Epithelial cell of proximal tubule (primary cell): Measurements from ENCODE around the gene CCDC178. TPM values are rescaled to one million over a fixed set of nuclear protein-coding genes. Genes with fewer than 3 reads are reported as not detected.
"Not testable (repeated sequence)": the region's sequence is repeated elsewhere in the genome, so short reads cannot be mapped to it uniquely, and the experiment has no call there.

Experiments
- DNase-seq: peaks from one replicate; pipeline ENCODE4 v3.0.0-alpha.2; 2011; ENCODE audit warnings: low read depth
- H3K4me3 ChIP-seq: 2 replicates; pipeline ENCODE4 v1.5.1; 2011; ENCODE audit warnings: low read depth, mild to moderate bottlenecking, low read length
- CTCF ChIP-seq: conservative IDR thresholded peaks from 2 replicates; pipeline ENCODE4 v1.5.1; 2012; ENCODE audit warnings: low read depth, mild to moderate bottlenecking, low read length
- total RNA-seq: library from RNA; depleted of rRNA; stranded (reverse); fragments of >200 nt; gene quantifications from 2 replicates; pipeline ENCODE4 v1.2.3, GENCODE V29; 2015

CCDC178 gene
- total RNA-seq, 1 donor from 2014 or later = not detected

DNA sequence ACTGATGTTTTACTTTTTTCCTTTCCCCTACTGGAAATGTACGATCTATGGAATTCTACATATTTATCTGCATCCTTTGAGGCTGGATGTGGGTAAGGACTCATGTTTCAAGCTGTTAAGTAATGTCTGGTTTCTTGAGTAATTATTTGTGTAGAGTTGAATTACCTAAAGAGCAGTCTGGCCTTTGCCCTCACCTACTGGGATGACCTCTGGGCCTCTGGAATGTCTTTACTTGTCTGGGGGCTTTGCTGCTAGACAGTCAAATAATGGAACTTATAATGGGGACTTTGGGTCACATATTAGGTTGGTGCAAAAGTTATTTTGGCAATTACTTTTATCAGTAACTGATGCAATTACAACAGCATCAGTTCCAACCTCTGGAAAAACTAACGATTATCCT is 244.7 kb downstream of the CCDC178 start:
- no peak for TF ChIP-seq CTCF
- H3K4me3 ChIP-seq = no peak overlapping the region
- no peak for DNase-seq

GRCh38 chr18:33194793-33195192 is 245.7 kb downstream of the CCDC178 start:
- no peak for DNase-seq
- H3K4me3 ChIP-seq = no peak overlapping the region
- TF ChIP-seq CTCF = no peak

DNA sequence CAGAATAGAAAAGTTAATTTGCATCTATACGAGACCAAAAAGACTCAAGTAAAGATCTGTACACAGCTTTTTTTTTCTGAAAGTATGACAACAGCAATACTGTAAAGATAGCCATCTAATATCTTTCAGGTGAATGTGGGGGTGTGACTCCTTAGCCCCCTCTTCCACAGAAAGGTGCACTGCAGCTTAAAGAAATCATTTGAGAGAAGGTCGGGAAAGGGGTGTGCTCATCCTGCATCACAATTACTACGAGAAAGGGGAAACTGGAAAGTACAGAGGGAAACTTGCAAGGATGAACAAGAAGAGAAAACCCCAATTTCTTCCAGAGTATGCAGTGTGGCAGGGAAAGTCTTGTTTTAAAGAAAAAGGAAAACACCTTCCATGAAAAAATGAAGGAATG is 255.6 kb downstream of the CCDC178 start:
- peak; percentile 36 for TF ChIP-seq CTCF
- no peak for DNase-seq
- no peak overlapping the region for H3K4me3 ChIP-seq

DNA sequence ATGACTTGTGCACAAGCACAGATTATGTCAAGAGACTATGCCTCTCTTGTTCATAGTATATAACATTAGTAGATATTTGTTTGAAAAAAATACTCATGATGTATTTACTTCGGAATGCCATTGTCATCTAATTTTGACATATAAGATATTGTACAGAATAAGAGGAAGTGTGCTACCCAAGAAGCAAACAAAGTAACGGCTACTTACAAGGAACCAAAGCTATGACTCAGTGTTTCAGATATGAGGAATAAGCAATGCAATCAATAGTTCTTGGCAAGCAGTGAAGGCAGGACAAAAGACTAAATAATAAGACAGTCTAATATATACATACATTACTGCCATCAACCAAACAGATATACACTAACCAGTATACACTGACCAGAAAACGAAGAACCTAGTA is 256.3 kb downstream of the CCDC178 start:
- no peak for DNase-seq
- no peak overlapping the region for H3K4me3 ChIP-seq
- TF ChIP-seq CTCF = no peak

- DNase-seq = no peak
- no peak overlapping the region for H3K4me3 ChIP-seq
- TF ChIP-seq CTCF = no peak
Observed at GRCh38 chr18:33183136-33183535, 257.4 kb downstream of the CCDC178 start.

GRCh38 chr18:33181016-33181415 is 259.5 kb downstream of the CCDC178 start:
- TF ChIP-seq CTCF = no peak
- no peak overlapping the region for H3K4me3 ChIP-seq
- no peak for DNase-seq

GRCh38 chr18:33169218-33169617 is 271.3 kb downstream of the CCDC178 start:
- DNase-seq = no peak
- no peak for TF ChIP-seq CTCF
- no peak overlapping the region for H3K4me3 ChIP-seq

DNA sequence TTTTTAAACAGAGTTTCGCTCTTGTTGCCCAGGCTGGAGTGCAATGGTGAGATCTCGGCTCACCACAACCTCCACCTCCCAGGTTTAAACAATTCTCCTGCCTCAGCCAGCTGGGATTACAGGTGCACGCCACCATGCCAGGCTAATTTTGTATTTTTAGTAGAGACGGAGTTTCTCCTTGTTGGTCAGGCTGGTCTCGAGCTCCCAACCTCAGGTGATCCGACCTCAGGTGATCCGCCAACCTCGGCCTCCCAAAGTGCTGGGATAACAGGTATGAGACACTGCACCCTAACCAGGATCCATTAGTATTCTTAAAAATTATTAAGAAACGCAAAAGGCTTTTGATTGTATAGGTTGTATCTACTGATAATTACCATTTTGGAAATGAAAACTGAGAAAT is 276.4 kb downstream of the CCDC178 start:
- H3K4me3 ChIP-seq, DNase-seq: not testable (repeated sequence)
